NCI-H446 (cell line): ENCODE measurements around the gene CDKN2D.

ENCODE experiments used
- DNase-seq, 2 experiments: peaks; one replicate each; lab custom pipeline; 2025; lab: John Stamatoyannopoulos, UW

CDKN2D gene

GRCh38 chr19:10568826-10569651, at the start of gene CDKN2D:
Gene CDKN2D (minus strand): TSS chr19:10568979. CDS start chr19:10568653, 326 bp downstream.
- peak; percentile 98 to 100 for DNase-seq

- no peak for DNase-seq
Observed at GRCh38 chr19:10617409-10618121, 48.8 kb upstream of the CDKN2D start.

- no peak for DNase-seq
Observed at GRCh38 chr19:10615429-10616023, 46.7 kb upstream of the CDKN2D start.

GRCh38 chr19:10612499-10613119, 43.8 kb upstream of the CDKN2D start:
- no peak for DNase-seq

GRCh38 chr19:10611907-10612306, 43.1 kb upstream of the CDKN2D start:
- no peak for DNase-seq

GRCh38 chr19:10604460-10604980, 35.7 kb upstream of the CDKN2D start:
- DNase-seq: no peak

- DNase-seq: no peak
Observed at GRCh38 chr19:10603873-10604459, 35.2 kb upstream of the CDKN2D start.

GRCh38 chr19:10603084-10603872, 34.5 kb upstream of the CDKN2D start:
- no peak for DNase-seq

GRCh38 chr19:10602330-10603083, 33.7 kb upstream of the CDKN2D start:
- peak; percentile 34 to 85 for DNase-seq

GRCh38 chr19:10601999-10602329, 33.2 kb upstream of the CDKN2D start:
- no peak for DNase-seq

- no peak for DNase-seq
Observed at GRCh38 chr19:10600149-10600548, 31.4 kb upstream of the CDKN2D start.

GRCh38 chr19:10593820-10594637, 25.2 kb upstream of the CDKN2D start:
- no peak for DNase-seq

GRCh38 chr19:10593148-10593547, 24.4 kb upstream of the CDKN2D start:
- DNase-seq: no peak

GRCh38 chr19:10587839-10588150, 19.0 kb upstream of the CDKN2D start:
- no peak for DNase-seq

- no peak for DNase-seq
Observed at GRCh38 chr19:10587022-10587838, 18.5 kb upstream of the CDKN2D start, which contains the start of gene AP1M2. Gene AP1M2 (minus strand): TSS chr19:10587312. CDS start chr19:10587231, 81 bp downstream.

- DNase-seq: no peak
Observed at GRCh38 chr19:10586396-10586795, 17.6 kb upstream of the CDKN2D start.

GRCh38 chr19:10583036-10583776, 14.4 kb upstream of the CDKN2D start:
- DNase-seq: no peak

GRCh38 chr19:10582091-10582490, 13.3 kb upstream of the CDKN2D start:
- no peak for DNase-seq
